Smooth muscle cell (in vitro differentiated cells): ENCODE results near the gene PBX3. TPM values are rescaled to one million over a fixed set of nuclear protein-coding genes. Genes with fewer than 3 reads are reported as not detected.

ENCODE experiments used
- DNase-seq: peaks from one replicate; lab custom pipeline; 2025; ENCODE audit not compliant: unreplicated experiment; lab: John Stamatoyannopoulos, UW
- H2AFZ ChIP-seq: fragments of 200-600 bp; sonication (generic); 2 replicates; pipeline ENCODE4 v1.6.0; 2016; ENCODE audit warnings: antibody characterized with exemption, low read depth, mild to moderate bottlenecking
- H3F3A ChIP-seq: fragments of 200-600 bp; sonication (generic); 2 replicates; pipeline ENCODE4 v1.6.0; 2017; ENCODE audit warnings: antibody characterized with exemption, low read depth
- H3K27ac ChIP-seq: fragments of 200-600 bp; sonication (generic); 2 replicates; pipeline ENCODE4 v1.5.1; 2016; ENCODE audit warnings: low read depth, mild to moderate bottlenecking
- H3K27me3 ChIP-seq: fragments of 200-600 bp; sonication (generic); 2 replicates; pipeline ENCODE4 v1.6.1; 2016; ENCODE audit warnings: low read depth, mild to moderate bottlenecking
- H3K36me3 ChIP-seq: fragments of 200-600 bp; sonication (generic); 2 replicates; pipeline ENCODE4 v1.5.1; 2016; ENCODE audit warnings: low read depth
- H3K4me1 ChIP-seq: fragments of 200-600 bp; sonication (generic); 2 replicates; pipeline ENCODE4 v1.5.1; 2016; ENCODE audit warnings: low read depth
- H3K4me2 ChIP-seq: fragments of 200-600 bp; sonication (generic); 2 replicates; pipeline ENCODE4 v1.6.0; 2016; ENCODE audit warnings: mild to moderate bottlenecking
- H3K4me3 ChIP-seq: fragments of 200-600 bp; sonication (generic); 2 replicates; pipeline ENCODE4 v1.5.1; 2016; ENCODE audit warnings: mild to moderate bottlenecking
- H3K79me2 ChIP-seq: fragments of 200-600 bp; sonication (generic); 2 replicates; pipeline ENCODE4 v1.6.0; 2016; ENCODE audit warnings: low read depth, mild to moderate bottlenecking
- H3K9ac ChIP-seq: fragments of 200-600 bp; sonication (generic); 2 replicates; pipeline ENCODE4 v1.6.0; 2016; ENCODE audit warnings: low read depth
- H3K9me3 ChIP-seq: fragments of 200-600 bp; sonication (generic); replicated peaks from 2 replicates; pipeline ENCODE4 v1.5.1; 2016; ENCODE audit warnings: low read depth
- H4K20me1 ChIP-seq: fragments of 200-600 bp; sonication (generic); 2 replicates; pipeline ENCODE4 v1.6.0; 2016; ENCODE audit warnings: low read depth
- CTCF ChIP-seq: fragments of 200-600 bp; sonication (generic); IDR thresholded peaks from 2 replicates; pipeline ENCODE4 v1.5.1; 2017; ENCODE audit warnings: borderline replicate concordance, mild to moderate bottlenecking, antibody characterized with exemption; ENCODE audit not compliant: insufficient read depth, poor library complexity, severe bottlenecking
- WGBS: methylation state at CpG from one replicate; pipeline ENCODE4 v1.1.7; 2016; ENCODE audit warnings: low lambda C conversion rate; 5-methylcytosine and 5-hydroxymethylcytosine counted together
- polyA plus RNA-seq: library from polyadenylated mRNA; unstranded; fragments of >200 nt; fragmentation: Nextera tagmentation; extraction: Ambion mirVana; gene quantifications from 2 replicates; pipeline ENCODE4 v1.2.1, GENCODE V29; 2016
- total RNA-seq: library from RNA; depleted of rRNA; stranded (reverse); fragments of >200 nt; gene quantifications from 2 replicates; pipeline ENCODE4 v1.2.3, GENCODE V29; 2014

The PBX3 gene
- total and polyA plus RNA-seq, 2 experiments from 2014 or later, result 15.3 to 34.6 TPM

GRCh38 chr9:125883565-125884217 is 136.5 kb downstream of the PBX3 start:
- peaks cover 6% of the 10 kb centered on the region for H3K79me2 ChIP-seq
- H3K4me2 ChIP-seq, result no peak overlapping the region
- H3K27ac ChIP-seq, result no peak overlapping the region
- TF ChIP-seq CTCF, result no peak
- H3K36me3 ChIP-seq, result no peaks in the 10 kb centered on the region
- no peak for DNase-seq
- H3K27me3 ChIP-seq, result peaks cover 16% of the 10 kb centered on the region
- H2AFZ ChIP-seq, result no peak overlapping the region
- H3K4me3 ChIP-seq, result no peak overlapping the region
- H3K9me3 ChIP-seq, result no peaks in the 10 kb centered on the region
- H3K4me1 ChIP-seq, result peaks cover 24% of the 10 kb centered on the region
- H4K20me1 ChIP-seq, result peaks cover 79% of the 10 kb centered on the region
- no peak overlapping the region for H3K9ac ChIP-seq
- peaks cover 4% of the 10 kb centered on the region for H3F3A ChIP-seq
- whole genome bisulfite sequencing, result 86% methylated on average over 6 of the region's 6 CpGs

GRCh38 chr9:125884218-125884595 is 137.0 kb downstream of the PBX3 start:
- no peak for DNase-seq
- H4K20me1 ChIP-seq, result peaks cover 83% of the 10 kb centered on the region
- H3K27ac ChIP-seq, result no peak overlapping the region
- no peaks in the 10 kb centered on the region for H3K9me3 ChIP-seq
- no peak overlapping the region for H2AFZ ChIP-seq
- no peak overlapping the region for H3K9ac ChIP-seq
- H3K27me3 ChIP-seq, result peaks cover 20% of the 10 kb centered on the region
- peaks cover 6% of the 10 kb centered on the region for H3K79me2 ChIP-seq
- H3K4me2 ChIP-seq, result no peak overlapping the region
- no peak overlapping the region for H3K4me3 ChIP-seq
- peaks cover 24% of the 10 kb centered on the region for H3K4me1 ChIP-seq
- no peak for TF ChIP-seq CTCF
- no peaks in the 10 kb centered on the region for H3K36me3 ChIP-seq
- H3F3A ChIP-seq, result peaks cover 4% of the 10 kb centered on the region

- H3F3A ChIP-seq, result peaks cover 4% of the 10 kb centered on the region
- WGBS, result 65% methylated on average over 5 of the region's 5 CpGs
- H3K27me3 ChIP-seq, result peaks cover 27% of the 10 kb centered on the region
- no peak overlapping the region for H2AFZ ChIP-seq
- TF ChIP-seq CTCF, result no peak
- H3K4me3 ChIP-seq, result no peak overlapping the region
- no peak overlapping the region for H3K4me2 ChIP-seq
- H3K79me2 ChIP-seq, result peaks cover 6% of the 10 kb centered on the region
- no peak overlapping the region for H3K9ac ChIP-seq
- no peak overlapping the region for H3K27ac ChIP-seq
- no peaks in the 10 kb centered on the region for H3K36me3 ChIP-seq
- H3K4me1 ChIP-seq, result peaks cover 30% of the 10 kb centered on the region
- H4K20me1 ChIP-seq, result peaks cover 92% of the 10 kb centered on the region
- no peaks in the 10 kb centered on the region for H3K9me3 ChIP-seq
- DNase-seq, result no peak
Measured at GRCh38 chr9:125885405-125886034, 138.3 kb downstream of the PBX3 start.

- no peaks in the 10 kb centered on the region for H3K9me3 ChIP-seq
- no peak for TF ChIP-seq CTCF
- no peak for DNase-seq
- no peak overlapping the region for H3K4me2 ChIP-seq
- H3K36me3 ChIP-seq, result no peaks in the 10 kb centered on the region
- no peak overlapping the region for H2AFZ ChIP-seq
- H3K4me3 ChIP-seq, result no peak overlapping the region
- H4K20me1 ChIP-seq, result peaks cover 94% of the 10 kb centered on the region
- H3K79me2 ChIP-seq, result peaks cover 8% of the 10 kb centered on the region
- H3K27me3 ChIP-seq, result peaks cover 35% of the 10 kb centered on the region
- H3K9ac ChIP-seq, result no peak overlapping the region
- peaks cover 35% of the 10 kb centered on the region for H3K4me1 ChIP-seq
- peaks cover 4% of the 10 kb centered on the region for H3F3A ChIP-seq
- no peak overlapping the region for H3K27ac ChIP-seq
- WGBS, result 20% methylated on average over 3 of the region's 3 CpGs
Measured at GRCh38 chr9:125886365-125886764, 139.2 kb downstream of the PBX3 start.
